Measurements from ENCODE around the gene FAM222B. TPM values are rescaled to one million over a fixed set of nuclear protein-coding genes. Genes with fewer than 3 reads are reported as not detected.
"Not testable (repeated sequence)": the region's sequence is repeated elsewhere in the genome, so short reads cannot be mapped to it uniquely, and the experiment has no call there.

FAM222B gene, protein sequence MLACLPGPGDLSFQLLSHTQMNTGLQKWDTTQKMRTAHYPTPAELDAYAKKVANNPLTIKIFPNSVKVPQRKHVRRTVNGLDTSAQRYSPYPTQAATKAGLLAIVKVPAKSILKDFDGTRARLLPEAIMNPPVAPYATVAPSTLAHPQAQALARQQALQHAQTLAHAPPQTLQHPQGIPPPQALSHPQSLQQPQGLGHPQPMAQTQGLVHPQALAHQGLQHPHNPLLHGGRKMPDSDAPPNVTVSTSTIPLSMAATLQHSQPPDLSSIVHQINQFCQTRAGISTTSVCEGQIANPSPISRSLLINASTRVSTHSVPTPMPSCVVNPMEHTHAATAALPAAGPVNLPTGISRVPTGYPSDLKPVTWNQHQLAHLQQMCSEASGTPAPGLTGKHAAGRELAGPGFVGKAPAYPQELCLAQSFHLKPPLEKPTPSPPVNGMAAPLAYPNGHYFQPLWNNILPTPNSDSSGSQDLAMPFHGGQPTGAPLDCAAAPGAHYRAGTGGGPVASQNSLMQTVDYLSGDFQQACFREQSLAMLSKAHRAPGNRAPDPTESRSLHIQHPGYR
- polyA plus RNA-seq (ENCODE audit: insufficient read length): 20.6 TPM
- long read RNA-seq, donor 1, full-length matches to known transcripts: 7 of 7 reads
- long read RNA-seq, donor 1, partial matches to known transcripts: 0 of 7 reads
- long read RNA-seq, donor 1, other reads (novel, unspliced or antisense): 0 of 7 reads
- long read RNA-seq, donor 2, full-length matches to known transcripts: 8 of 50 reads
- long read RNA-seq, donor 2, partial matches to known transcripts: 22 of 50 reads
- long read RNA-seq, donor 2, other reads (novel, unspliced or antisense): 20 of 50 reads
- long read RNA-seq, donor 3, full-length matches to known transcripts: 3 of 3 reads
- long read RNA-seq, donor 3, partial matches to known transcripts: 0 of 3 reads
- long read RNA-seq, donor 3, other reads (novel, unspliced or antisense): 0 of 3 reads
- long read RNA-seq, donor 4, partial matches to known transcripts: 0 of 1 reads
- long read RNA-seq, donor 4, other reads (novel, unspliced or antisense): 0 of 1 reads
- long read RNA-seq, donor 5, full-length matches to known transcripts: 8 of 138 reads
- long read RNA-seq, donor 5, partial matches to known transcripts: 117 of 138 reads
- long read RNA-seq, donor 5, other reads (novel, unspliced or antisense): 13 of 138 reads
- long read RNA-seq, donor 6, full-length matches to known transcripts: 8 of 42 reads
- long read RNA-seq, donor 6, partial matches to known transcripts: 24 of 42 reads
- long read RNA-seq, donor 6, other reads (novel, unspliced or antisense): 10 of 42 reads
- long read RNA-seq, donor 7, full-length matches to known transcripts: 14 of 81 reads
- long read RNA-seq, donor 7, partial matches to known transcripts: 49 of 81 reads
- long read RNA-seq, donor 7, other reads (novel, unspliced or antisense): 18 of 81 reads
- long read RNA-seq, donor 8, full-length matches to known transcripts: 8 of 8 reads
- long read RNA-seq, donor 8, partial matches to known transcripts: 0 of 8 reads
- long read RNA-seq, donor 8, other reads (novel, unspliced or antisense): 0 of 8 reads

- peak; percentile 85 for DNase-seq
These were observed at the start of gene FAM222B for GRCh38 chr17:28842282-28843012. FAM222B (minus strand) TSS chr17:28842790; CDS start chr17:28766667, 76,123 bp downstream.

- DNase-seq: no peak
These were observed 49.4 kb upstream of the FAM222B start for GRCh38 chr17:28892024-28892423.

DNA sequence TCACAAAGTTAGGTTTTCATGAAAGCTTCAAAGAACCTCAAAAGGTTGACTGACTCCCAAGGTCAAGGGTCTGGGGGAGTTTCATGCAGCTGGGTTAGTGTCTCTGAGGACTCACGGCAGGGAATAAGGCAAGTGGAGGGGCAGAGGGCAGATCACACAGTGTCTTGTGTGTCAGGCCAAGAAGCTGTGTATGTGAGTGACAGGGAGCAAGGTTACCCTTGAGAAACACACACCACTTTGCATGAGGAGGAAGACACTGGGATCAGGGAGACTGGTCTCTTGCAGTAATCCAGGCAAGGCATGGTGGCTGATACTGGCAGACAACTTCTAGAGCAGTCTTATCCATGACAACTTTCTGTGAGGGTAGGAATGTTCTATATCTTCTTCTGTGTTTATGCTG lies 48.6 kb upstream of the FAM222B start:
- DNase-seq: no peak

DNA sequence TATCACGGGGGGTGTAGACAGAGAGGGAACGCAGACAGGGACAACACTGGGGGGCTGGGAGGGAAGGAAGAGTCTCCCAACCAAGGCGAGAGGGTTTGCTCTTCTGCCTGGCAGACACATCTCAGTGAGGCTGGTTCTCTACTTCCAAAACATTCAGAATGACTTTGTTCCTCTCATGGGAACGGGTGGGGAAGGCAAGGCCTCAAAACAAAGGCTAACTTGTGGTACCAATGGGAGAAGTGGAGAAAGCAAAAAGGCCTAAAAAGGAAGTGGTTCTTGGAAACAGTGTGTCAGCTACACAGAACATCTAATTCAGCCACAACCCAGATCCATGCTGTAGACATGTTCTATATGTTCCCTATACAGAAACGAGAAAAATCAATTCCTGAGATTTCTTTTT lies 47.4 kb upstream of the FAM222B start:
- DNase-seq: no peak

DNA sequence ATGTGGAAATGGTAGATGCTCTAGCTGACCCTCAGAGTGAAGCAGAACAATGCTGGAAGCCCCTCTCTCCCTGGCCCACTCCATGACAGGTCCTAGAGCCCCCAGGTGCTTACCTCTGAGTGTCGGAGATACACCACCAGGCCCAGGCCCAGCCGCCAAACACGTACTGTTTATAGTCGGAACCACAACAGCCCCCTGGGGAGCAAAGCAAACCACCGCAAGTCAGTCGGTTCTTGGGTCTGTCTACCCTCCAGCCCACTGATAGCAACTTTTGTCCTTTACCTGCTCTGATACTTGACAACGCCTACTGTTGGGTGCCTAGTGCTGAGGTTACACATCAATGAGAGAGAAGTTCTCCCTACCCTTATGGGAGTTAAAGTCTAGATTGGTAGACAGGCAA lies 46.2 kb upstream of the FAM222B start:
- DNase-seq: no peak

- DNase-seq: no peak
These were observed 45.4 kb upstream of the FAM222B start for GRCh38 chr17:28887871-28888471.

GRCh38 chr17:28885951-28886350 lies 43.4 kb upstream of the FAM222B start:
- no peak for DNase-seq

DNA sequence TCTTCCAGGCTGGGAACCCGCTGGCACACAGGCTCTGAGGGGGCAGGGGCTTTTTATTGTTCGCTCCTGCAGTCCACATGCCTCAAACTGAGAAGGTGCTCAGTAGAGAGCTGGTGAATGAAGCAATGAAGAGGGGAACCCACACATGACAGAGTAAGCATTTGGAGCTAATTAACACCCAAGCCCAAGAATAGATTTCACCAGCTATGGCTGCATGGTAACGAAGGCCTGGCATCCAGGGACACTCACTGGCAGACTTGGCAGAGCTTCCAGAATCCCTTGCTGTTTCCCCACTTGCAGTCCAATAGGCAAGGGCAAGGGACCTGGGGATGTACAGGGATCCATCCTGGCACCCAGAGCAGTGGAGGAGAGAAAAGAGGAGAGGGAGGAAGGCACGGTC lies 42.8 kb upstream of the FAM222B start:
- no peak for DNase-seq

DNA sequence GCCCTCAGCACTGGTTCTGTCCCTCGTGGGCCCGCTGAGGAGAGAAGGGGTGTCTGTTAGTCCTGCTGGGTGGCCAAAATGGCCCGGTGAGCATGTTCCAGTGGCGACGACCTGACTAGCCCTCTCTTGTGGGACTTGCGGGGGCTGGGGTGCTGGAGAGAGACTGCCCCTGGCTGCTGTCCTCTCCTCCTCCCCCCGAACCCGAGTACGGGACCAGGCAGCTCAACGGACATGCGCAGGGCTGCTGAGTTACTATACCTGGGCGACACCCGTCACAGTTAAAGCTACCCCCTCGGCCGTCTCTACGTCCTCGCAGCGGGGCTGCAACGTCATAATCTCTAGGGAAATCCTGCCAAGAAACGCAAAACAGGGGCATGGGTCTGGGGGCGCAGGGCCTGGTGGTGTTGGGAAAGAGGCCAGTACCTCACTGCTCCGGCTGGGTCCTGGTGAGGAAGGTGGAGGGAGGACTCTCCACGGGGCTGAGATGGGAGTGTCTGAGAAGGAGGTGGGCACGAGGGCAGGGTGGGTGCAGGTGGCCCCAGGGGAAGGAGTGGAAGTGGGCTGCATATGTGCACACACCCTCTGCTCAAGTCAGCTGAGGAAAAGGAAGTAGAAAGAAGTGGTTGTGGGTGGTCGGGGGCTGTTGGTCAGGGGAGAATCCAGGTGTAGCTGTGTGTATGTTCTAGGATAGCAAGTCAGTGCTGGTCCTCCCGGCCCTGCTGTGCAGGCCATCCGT lies 41.5 kb upstream of the FAM222B start:
- no peak for DNase-seq

DNA sequence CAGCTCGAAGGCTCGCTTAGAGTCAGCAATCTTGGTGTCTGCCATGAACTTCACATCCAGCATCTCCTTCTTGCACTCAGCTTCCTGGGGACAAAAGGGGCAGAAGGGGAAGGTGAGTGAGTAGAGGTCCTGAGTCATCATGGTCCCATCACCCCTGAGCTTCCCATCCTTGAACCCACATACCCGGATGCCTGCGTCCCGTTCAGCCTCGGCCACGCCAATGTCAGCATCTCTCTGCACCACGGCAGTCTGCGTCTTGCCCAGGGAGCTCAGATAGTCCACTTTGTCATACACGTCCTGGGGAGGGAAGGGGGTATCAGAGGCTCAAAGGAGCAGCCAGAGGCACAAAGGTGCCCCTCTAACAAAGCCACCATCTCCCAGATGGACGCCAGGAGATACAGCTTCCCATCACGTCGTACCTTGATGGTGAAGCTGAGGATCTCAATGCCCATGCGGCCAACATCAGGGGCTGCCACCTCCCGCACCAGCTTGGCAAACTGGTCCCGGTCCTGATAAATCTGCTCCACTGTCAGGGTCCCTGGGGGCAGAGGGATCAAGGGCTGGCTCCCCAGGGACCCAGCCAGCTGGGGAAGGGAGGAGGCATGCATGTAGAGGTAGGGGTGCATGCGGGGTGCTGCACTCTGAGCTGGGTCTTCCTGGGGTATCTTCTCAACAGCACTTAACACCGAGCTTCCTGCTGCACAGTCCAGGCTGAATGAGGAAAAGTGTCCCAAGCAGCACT lies 39.7 kb upstream of the FAM222B start:
- no peak for DNase-seq

DNA sequence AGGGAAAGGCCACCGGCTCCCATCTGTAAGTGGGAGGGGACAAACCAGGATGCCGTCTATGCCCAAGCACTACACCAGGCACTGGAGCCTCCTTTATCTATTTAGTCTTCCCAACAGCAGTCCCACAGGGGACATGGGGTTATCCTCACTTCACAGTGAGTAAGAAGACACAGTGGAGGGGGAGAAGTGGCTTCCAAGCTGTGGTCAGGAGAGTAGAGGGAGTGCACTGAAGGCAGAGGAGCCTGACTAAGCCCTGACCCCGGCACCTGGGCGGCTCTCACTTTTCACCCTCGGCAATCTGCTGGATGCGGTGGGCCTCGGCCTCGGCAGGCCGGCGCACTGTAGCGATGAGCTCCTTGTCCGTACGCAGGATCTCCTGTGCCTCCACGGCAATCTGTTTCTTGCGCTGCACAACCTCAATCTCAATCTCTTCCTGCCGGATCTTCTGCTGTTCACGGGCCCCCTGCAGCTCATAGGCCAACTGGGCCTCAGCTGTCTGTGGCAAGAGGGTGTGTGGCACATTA lies 39.0 kb upstream of the FAM222B start:
- no peak for DNase-seq

GRCh38 chr17:28880572-28880945 lies 38.0 kb upstream of the FAM222B start:
- no peak for DNase-seq

- no peak for DNase-seq
These were observed 37.4 kb upstream of the FAM222B start for GRCh38 chr17:28879886-28880571.

DNA sequence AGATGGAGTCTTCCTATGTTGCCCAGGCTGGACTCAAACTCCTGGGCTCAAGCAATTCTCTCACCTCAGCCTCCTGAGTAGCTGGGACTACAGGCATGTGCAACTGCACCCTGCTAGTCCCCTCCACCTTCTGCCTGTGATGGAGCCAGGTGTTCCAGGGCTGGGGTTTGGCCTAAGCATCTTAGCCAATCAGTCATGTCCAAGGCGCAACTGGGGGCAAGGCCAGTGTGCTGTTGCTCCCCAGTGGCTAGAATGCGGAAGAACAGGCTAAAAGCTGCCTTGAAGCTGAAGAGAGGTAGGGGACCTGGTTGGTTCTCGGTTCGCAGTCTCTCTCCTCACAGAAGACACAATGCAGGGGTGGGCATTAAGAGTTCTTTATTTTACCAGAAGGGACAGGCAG lies 36.4 kb upstream of the FAM222B start:
- DNase-seq: no peak

DNA sequence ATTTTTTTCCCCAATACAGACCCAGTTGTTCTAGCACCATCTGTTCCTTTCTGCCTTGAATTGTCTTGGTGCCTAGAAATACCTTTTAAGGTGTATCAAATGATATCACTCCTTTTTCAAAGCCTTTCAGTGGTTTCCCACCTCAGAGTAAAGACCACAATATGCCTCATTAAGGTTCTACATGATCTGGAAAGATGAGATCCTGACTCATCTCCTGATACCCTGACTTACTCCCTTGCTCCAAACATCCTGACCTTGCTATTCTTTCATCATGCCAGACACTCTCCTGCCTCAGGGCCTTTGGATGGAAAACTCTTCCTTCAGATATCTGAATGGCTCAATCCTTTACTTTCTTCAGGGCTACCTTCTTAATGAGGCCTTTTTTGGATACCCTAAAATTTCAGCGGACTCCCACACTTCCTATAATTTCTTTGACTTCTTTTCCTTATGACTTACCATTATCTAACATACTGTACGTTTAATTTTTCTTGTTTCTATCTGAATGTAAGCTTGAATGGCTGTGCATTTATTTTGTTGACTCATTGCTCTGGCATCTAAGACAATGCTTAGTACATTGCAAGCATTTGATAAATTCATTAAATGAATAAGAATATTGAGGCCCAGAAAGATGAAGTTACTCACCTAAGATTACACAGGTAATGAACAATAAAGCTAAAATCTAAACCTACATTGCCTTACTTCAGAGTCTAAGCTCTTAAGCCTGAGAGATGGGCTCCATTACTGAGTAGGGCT lies 35.7 kb upstream of the FAM222B start:
- DNase-seq: no peak

DNA sequence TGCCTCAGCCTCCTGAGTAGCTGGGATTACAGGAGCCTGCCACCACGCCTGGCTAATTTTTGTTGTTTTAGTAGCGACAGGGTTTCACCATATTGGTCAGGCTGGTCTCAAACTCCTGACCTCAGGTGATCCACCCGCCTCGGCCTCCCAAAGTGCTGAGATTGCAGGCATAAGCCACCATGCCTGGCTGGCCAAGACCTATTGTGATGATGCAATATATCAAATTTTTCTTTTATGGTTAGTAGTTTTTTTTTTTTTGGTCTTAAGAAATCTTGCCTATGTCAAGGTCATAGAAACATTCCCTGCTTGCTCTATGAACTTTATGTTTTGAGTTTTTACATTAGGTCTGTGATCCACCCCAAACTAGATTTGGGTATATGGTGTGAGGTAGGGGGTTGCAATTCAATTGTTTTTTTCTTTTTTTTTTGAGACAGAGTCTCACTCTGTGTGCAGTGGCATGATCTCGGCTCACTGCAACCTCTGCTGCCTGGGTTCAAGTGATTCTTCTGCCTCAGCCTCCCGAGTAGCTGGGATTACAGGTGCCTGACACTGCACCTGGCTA lies 34.6 kb upstream of the FAM222B start:
- DNase-seq: not testable (repeated sequence)

Data from left kidney (tissue), 8 donors.